A204.1 (cell line): ENCODE measurements around the gene FFAR1.
"Not testable (repeated sequence)": the region's sequence is repeated elsewhere in the genome, so short reads cannot be mapped to it uniquely, and the experiment has no call there.

Experiments used
- FAIRE-seq: peaks from 2 replicates; lab custom pipeline; 2012; peaks lifted over from hg19 to GRCh38; lab: Jason Lieb, UNC

FFAR1 gene

GRCh38 chr19:35342430-35342829, 5.3 kb upstream of the FFAR1 start:
- no peak for FAIRE-seq

GRCh38 chr19:35344511-35345031, 3.1 kb upstream of the FFAR1 start:
- no peak for FAIRE-seq

GRCh38 chr19:35345671-35346111, 2.0 kb upstream of the FFAR1 start:
- no peak for FAIRE-seq

GRCh38 chr19:35346193-35347052, 1.3 kb upstream of the FFAR1 start:
- no peak for FAIRE-seq

- no peak for FAIRE-seq
These were observed 212 bp downstream of the FFAR1 start for GRCh38 chr19:35347930-35348298.

- FAIRE-seq = no peak
These were observed 1.4 kb downstream of the FFAR1 start for GRCh38 chr19:35348911-35349611.

- FAIRE-seq = no peak
These were observed 2.2 kb downstream of the FFAR1 start for GRCh38 chr19:35349614-35350521.

GRCh38 chr19:35350591-35350990, 2.9 kb downstream of the FFAR1 start:
- no peak for FAIRE-seq

- FAIRE-seq = no peak
These were observed 3.9 kb downstream of the FFAR1 start for GRCh38 chr19:35351411-35352176.

GRCh38 chr19:35352177-35352447, 4.4 kb downstream of the FFAR1 start:
- no peak for FAIRE-seq

GRCh38 chr19:35352448-35353304, 5.0 kb downstream of the FFAR1 start:
- FAIRE-seq = peak; percentile 61

- no peak for FAIRE-seq
These were observed 5.9 kb downstream of the FFAR1 start for GRCh38 chr19:35353635-35354034.

- no peak for FAIRE-seq
These were observed 7.2 kb downstream of the FFAR1 start for GRCh38 chr19:35354898-35355297.

- FAIRE-seq = no peak
These were observed 8.2 kb downstream of the FFAR1 start for GRCh38 chr19:35355791-35356460.

- FAIRE-seq = no peak
These were observed 10.3 kb downstream of the FFAR1 start, which contains the start of gene FFAR3 for GRCh38 chr19:35357867-35358573. Gene FFAR3 (plus strand): TSS chr19:35358460. CDS start chr19:35358891, 431 bp downstream.

GRCh38 chr19:35358834-35359233, 11.1 kb downstream of the FFAR1 start:
- FAIRE-seq = not testable (repeated sequence)

- not testable (repeated sequence) for FAIRE-seq
These were observed 11.7 kb downstream of the FFAR1 start for GRCh38 chr19:35359395-35359794.

- FAIRE-seq = not testable (repeated sequence)
These were observed 12.4 kb downstream of the FFAR1 start for GRCh38 chr19:35360081-35360480.

GRCh38 chr19:35360880-35361420, 13.2 kb downstream of the FFAR1 start:
- FAIRE-seq = no peak
